ENCODE data around the gene FMNL1. TPM values are rescaled to one million over a fixed set of nuclear protein-coding genes. Genes with fewer than 3 reads are reported as not detected.

The FMNL1 gene
- total and polyA plus RNA-seq, 10 of the 15 experiments (the other 5 are each of a cell fraction or from before 2014, with no cell fraction given): 3.3 to 108 (median 19.5) TPM

GRCh38 chr17:45220079-45220478, 1.6 kb upstream of the FMNL1 start (continued):
- TF ChIP-seq, protein P1, sequence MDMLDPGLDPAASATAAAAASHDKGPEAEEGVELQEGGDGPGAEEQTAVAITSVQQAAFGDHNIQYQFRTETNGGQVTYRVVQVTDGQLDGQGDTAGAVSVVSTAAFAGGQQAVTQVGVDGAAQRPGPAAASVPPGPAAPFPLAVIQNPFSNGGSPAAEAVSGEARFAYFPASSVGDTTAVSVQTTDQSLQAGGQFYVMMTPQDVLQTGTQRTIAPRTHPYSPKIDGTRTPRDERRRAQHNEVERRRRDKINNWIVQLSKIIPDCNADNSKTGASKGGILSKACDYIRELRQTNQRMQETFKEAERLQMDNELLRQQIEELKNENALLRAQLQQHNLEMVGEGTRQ (IDR thresholded peaks at IDR 0.05; ENCODE audit: borderline replicate concordance, low read depth, low read length): no peak
- TF ChIP-seq BCL11A (IDR thresholded peaks at IDR 0.05; ENCODE audit: low read depth, low read length) (no peak), PRDM15 (CRISPR knock-in tag; IDR thresholded peaks at IDR 0.05) (no peak), CTCF (IDR thresholded peaks at IDR 0.05 in 2 of 3, conservative IDR thresholded peaks at IDR 0.05 in 1 of 3; ENCODE audit: control insufficient read depth in 2 of 3, extremely low read depth in 1 of 3, insufficient read depth in 1 of 3, low read depth in 3 of 3, low read length in 3 of 3) (no peak), RELA (IDR thresholded peaks at IDR 0.05; ENCODE audit: borderline replicate concordance, partially characterized antibody) (no peak), SMC3 (IDR thresholded peaks at IDR 0.05; ENCODE audit: borderline replicate concordance, low read length) (no peak), ZSCAN29 (IDR thresholded peaks at IDR 0.05) (no peak)
